Cardiac septum (tissue), 1 donor: ENCODE measurements around the gene GATA5. TPM values are rescaled to one million over a fixed set of nuclear protein-coding genes. Genes with fewer than 3 reads are reported as not detected.

Experiments used
- DNase-seq: peaks from one replicate; pipeline ENCODE4 v3.0.0-alpha.2; 2020; ENCODE audit warnings: low spot score
- intact Hi-C: fragments of 100-400 bp; cut with DNase I; formaldehyde crosslinking; loops from one replicate; pipeline ENCODE4 v1.14.0; 2022
- total RNA-seq: library from RNA; stranded (reverse); fragmentation: NEBNext Ultra II Directional; extraction: Animal tissue kit (Norgen Biotek cat#: 25700); gene quantifications from one replicate; pipeline ENCODE4 v1.2.1, GENCODE V29; 2021
- donor health status: DM: no; HTN: no; CAD: no.

GATA5 gene
- total RNA-seq, 1 donor from 2014 or later = 1.0 TPM

GRCh38 chr20:62476056-62476838 lies 452 bp upstream of the GATA5 start:
- intact Hi-C loops = no loop called here
- DNase-seq = no peak

GRCh38 chr20:62475027-62475771 lies 596 bp downstream of the GATA5 start:
- no peak for DNase-seq
- intact Hi-C loops = no loop called here

GRCh38 chr20:62474604-62475026 lies 1.2 kb downstream of the GATA5 start:
- intact Hi-C loops = no loop called here
- DNase-seq = no peak

GRCh38 chr20:62473717-62474603 lies 1.8 kb downstream of the GATA5 start:
- DNase-seq = no peak
- intact Hi-C loops = no loop called here

- intact Hi-C loops = no loop called here
- no peak for DNase-seq
Observed at GRCh38 chr20:62472941-62473585, 2.7 kb downstream of the GATA5 start.

- intact Hi-C loops = no loop called here
Observed at GRCh38 chr20:62472138-62472940, 3.5 kb downstream of the GATA5 start.

GRCh38 chr20:62470459-62470858 lies 5.3 kb downstream of the GATA5 start:
- intact Hi-C loops = no loop called here

More at GRCh38 chr20:62472138-62472940, 3.5 kb downstream of the GATA5 start:
- DNase-seq = no peak

GRCh38 chr20:62470001-62470400 lies 5.8 kb downstream of the GATA5 start:
- intact Hi-C loops = no loop called here
- DNase-seq = no peak

More at GRCh38 chr20:62470459-62470858, 5.3 kb downstream of the GATA5 start:
- DNase-seq = no peak

GRCh38 chr20:62469352-62469751 lies 6.4 kb downstream of the GATA5 start:
- intact Hi-C loops = no loop called here
- DNase-seq = no peak

- DNase-seq = no peak
- intact Hi-C loops = no loop called here
Observed at GRCh38 chr20:62466806-62467537, 8.8 kb downstream of the GATA5 start.

- intact Hi-C loops = no loop called here
- DNase-seq = no peak
Observed at GRCh38 chr20:62466072-62466760, 9.6 kb downstream of the GATA5 start.

- intact Hi-C loops = no loop called here
- no peak for DNase-seq
Observed at GRCh38 chr20:62464990-62465389, 10.8 kb downstream of the GATA5 start.

GRCh38 chr20:62464425-62464770 lies 11.4 kb downstream of the GATA5 start:
- intact Hi-C loops = no loop called here
- no peak for DNase-seq

- DNase-seq = no peak
- intact Hi-C loops = no loop called here
Observed at GRCh38 chr20:62463651-62464424, 12.0 kb downstream of the GATA5 start.

GRCh38 chr20:62462976-62463592 lies 12.7 kb downstream of the GATA5 start:
- no peak for DNase-seq
- intact Hi-C loops = no loop called here

- intact Hi-C loops = no loop called here
- no peak for DNase-seq
Observed at GRCh38 chr20:62461834-62462233, 14.0 kb downstream of the GATA5 start.
